ENCODE data around the gene IL22RA1.

Gene IL22RA1

DNA sequence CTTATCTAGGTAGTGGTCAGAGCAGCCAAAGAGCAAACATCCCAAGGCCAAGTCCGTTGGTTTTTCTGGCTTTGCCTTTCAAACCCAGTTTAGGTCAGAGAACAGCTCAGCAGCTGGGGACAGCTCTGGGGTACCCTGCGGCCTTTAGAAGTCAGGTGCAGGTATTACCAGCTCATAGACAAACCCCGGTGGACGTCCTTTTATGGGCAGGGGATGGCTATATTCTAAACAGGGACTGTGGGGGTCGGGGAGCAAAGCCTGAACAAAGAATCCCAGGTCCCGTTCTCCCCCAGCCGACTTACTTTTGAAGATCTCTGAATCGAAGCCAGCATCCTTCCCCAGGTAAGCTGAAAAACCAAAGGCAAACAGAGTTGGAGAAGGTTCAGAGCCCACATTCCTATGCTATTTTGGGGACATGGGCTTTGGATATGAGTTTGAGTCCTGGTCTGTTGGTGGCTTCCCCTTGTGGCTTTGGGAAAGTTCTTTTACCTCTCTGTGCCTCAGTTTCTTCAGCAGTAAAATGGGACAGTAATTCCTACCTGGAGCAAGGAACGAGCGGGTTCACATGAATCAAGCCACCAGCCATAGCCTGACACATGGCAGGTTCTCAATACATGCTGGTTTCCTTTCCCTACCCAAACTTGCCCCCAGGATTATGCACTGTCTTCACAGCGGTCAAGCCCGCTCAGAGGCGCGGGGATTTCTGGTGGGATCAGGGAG lies 47.6 kb downstream of the IL22RA1 start:
- no peak for DNase-seq

GRCh38 chr1:24094554-24094953 lies 48.4 kb downstream of the IL22RA1 start:
- no peak for DNase-seq

GRCh38 chr1:24093732-24094131 lies 49.2 kb downstream of the IL22RA1 start:
- no peak for DNase-seq

DNA sequence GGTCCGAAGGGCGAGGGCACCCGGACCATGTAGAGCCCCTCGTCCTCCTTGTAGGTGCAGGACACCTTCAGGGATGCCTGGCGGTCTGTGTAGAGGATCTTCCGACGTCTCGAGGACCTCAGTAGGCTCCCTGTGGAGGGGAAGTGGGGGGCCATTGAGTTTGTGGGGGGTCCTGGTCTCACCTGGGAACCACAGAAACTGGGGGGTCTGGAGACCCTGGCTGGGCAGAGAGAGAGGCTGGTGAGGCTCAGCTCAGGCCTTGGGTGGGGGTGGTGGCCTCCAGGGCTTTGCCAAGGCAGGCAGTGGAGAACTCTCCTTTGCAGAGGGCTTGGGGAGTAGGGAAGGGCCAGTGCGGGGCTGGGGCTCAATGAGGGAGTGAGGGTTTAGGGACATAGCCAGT lies 50.0 kb downstream of the IL22RA1 start:
- no peak for DNase-seq

DNA sequence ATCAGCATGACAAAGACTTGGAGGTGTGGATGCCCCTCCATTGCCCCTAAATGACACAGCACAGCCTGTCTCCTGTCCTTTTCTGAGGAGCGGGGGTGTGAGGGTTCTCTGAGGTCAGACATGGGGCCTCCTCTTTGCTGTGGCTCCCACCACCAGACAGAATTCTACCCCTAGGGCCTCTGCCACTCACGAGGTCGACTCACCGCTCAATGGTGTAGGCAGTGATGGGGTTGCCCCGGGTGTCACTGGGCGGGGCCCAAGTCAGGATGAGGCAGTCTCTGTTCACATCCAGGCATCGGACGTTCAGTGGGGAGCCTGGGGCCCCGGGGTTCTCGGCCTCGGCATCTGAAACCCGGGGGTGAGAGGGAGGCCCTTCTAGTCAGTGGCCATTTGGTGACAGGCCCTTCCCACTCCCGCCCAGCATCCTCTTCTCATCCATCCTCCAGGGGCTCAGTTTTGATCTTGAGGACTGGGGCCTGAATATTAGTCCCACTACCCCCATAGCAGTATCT lies 50.9 kb downstream of the IL22RA1 start:
- no peak for DNase-seq

DNA sequence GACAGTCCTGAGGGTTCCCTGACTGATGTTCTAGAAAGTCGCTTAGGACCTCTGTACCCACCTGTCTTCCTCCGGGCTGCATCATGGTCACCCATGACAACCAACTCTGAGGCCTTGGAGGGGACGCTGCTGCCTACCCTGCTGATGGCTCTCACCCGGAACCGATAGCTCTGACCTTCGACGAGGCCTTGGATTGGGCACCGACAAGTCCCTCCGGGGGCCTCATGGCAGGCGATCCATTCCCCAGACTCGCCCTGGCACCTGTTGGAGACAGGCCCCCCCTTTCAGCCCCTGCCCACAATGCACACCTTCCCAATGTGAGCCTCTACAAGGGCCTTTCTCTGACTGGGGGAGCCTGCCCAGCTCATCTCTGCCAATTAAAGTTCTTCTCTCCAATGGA lies 52.2 kb downstream of the IL22RA1 start:
- no peak for DNase-seq

GRCh38 chr1:24089743-24090555 lies 53.0 kb downstream of the IL22RA1 start:
- DNase-seq: no peak

GRCh38 chr1:24089027-24089742 lies 53.8 kb downstream of the IL22RA1 start:
- no peak for DNase-seq

DNA sequence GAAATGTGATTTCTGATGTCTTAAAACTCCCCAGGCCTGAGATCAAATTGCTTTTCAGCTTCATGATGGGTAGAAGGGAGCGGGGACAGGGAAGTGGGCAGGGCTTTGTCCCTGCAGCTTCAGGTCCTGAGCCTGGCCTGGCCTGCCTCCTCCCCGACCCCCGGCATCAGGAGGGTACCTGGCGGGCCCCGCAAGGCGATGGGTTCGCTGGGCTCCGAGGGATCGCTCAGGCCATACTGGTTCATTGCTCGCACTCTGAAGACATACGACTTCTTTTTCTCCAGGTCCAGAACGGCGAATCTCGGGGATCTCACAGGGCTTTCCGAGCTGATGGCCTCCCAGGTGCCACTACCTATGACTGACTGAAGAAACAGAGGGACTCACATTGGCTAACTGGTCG lies 56.5 kb downstream of the IL22RA1 start:
- DNase-seq: no peak

DNA sequence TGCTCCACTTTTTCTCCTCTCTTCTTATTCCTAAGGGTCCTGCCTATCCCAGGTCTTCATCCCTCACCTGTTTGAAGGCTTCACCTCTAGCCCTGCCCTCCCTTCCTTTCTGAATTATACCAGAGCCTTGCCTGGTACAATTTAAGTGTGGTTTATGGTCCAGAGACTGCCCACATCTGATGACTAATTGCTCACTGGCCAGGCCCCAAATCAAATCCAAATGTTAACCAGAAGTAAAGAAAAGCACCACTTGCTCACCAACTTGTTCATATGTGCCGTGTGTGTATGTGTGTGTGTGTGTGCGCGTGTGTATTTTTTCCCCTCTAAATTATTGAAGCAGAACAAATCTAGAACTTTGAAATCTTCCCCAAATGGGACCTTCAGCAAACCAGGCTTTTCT lies 57.4 kb downstream of the IL22RA1 start:
- DNase-seq: no peak

DNA sequence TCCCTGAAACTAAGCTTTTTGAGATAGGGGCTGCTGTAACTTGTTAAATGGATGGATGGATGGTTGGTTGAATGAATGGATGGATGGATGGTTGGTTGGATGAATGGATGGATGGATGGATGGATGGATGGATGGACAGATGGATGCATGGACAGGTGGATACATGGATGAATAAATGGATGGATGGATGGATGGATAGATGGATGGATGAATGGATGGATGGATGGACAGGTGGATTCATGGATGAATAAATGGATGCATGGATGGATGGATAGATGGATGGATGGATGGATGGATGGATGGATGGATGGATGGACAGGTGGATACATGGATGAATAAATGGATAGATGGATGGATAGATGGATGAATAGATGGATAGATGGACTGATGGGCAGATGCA lies 57.9 kb downstream of the IL22RA1 start:
- no peak for DNase-seq

DNA sequence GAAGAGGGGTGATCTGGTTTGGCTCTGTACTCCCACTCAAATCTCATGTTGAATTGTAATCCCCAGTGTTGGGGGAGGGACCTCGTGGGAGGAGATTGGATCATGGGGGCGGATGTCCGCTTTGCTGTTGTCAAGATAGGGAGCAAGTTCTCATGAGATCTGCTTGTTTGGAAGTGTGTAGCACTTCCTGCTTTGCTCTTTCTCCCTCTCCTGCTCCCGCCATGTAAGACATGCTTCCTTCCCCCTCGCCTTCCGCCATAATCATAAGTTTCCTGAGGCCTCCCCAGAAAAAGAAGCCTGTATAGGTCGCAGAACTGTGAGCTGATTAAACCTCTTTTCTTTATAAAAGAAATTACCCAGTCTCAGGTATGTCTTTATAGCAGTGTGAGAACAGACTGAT lies 58.9 kb downstream of the IL22RA1 start:
- no peak for DNase-seq

GRCh38 chr1:24082372-24082771 lies 60.6 kb downstream of the IL22RA1 start:
- no peak for DNase-seq

DNA sequence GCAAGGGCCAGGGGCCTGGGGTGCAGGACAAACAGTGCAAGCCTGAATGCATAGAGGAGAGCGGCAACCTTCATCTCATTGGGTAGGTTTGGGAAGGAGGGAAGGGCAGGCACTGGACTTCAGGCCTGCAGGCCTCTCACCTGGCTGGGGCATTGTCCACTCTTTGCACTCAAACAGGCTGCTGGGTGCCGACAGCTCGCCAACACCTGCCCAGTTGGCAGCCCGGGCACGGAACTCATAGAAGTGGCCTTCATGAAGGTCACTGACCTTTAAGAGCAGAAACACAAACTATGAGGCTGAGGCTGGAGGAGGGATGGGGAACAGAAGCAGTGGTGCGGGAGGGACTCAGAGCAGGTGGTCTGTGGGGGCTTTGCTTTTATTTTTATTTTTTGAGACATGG lies 61.8 kb downstream of the IL22RA1 start:
- no peak for DNase-seq

GRCh38 chr1:24080131-24080530 lies 62.8 kb downstream of the IL22RA1 start:
- DNase-seq: no peak

- no peak for DNase-seq
Observed at GRCh38 chr1:24077278-24077978, 65.5 kb downstream of the IL22RA1 start.

DNA sequence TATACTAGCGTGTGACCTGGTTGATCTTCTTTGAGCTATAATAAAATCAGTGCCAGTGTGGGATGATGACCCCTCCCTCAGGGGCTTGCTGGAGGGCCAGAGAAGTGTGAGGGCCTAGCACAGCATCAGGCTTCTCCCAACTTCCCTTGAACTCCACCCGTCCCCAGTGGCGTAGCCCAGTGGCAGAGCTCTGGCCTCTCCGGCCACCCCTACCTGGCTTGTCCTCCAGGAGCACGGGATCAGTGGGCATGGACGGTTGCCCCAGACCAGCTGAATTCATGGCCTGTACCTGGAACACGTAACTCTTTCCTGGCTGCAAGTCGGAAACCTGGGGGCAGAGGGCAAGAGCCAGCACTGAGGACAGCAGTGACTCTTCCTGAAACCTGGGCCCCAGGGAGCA lies 67.0 kb downstream of the IL22RA1 start:
- no peak for DNase-seq

DNA sequence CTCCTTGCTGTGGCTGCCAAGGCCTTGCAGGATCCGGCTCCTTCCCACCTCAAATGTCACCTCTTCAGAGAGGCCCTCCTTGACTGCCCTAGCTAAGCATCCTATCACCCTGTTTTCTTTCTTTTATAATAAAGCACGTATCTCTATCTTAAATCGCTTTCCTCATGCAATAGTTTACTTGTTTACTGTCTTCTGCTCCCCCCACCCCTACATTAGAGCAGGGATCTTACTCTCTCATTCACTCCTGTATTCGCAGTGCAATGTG lies 67.4 kb downstream of the IL22RA1 start:
- DNase-seq: no peak

DNA sequence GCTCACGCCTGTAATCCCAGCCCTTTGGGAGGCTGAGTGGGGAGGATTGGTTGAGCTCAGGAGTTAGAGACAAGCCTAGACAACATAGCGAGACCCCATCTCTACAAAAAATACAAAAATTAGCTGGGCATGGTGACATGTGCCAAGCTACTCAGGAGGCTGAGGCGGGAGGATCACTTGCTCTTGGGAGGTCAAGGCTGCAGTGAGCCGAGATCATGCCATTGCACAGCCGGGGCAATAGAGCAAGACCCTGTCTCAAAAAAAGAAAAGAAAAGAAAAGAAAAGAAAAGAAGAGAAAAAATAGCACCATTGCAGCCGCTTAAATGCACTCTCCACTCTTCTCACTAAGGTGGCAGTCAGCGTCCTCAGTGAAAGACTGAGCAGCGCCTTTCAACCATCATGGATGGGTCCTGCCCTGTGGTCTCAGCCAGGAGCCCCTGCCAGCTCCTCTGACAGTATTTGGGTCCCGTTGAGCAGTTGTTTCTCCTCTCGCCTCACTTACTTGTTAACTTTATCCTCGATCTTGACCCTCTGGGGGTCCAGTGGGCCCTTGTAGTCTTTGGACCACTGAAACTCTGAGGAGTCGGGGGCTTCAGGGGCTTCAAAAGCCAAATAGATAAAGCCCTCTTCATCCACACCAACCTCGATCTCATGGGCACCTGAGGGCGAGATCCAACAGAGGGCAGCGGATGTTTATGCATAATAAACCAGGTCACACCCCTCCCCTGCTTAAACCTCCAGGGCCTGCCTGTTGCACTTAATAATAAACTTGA lies 67.9 kb downstream of the IL22RA1 start:
- no peak for DNase-seq

GRCh38 chr1:24074196-24074595 lies 68.7 kb downstream of the IL22RA1 start:
- no peak for DNase-seq

DNA sequence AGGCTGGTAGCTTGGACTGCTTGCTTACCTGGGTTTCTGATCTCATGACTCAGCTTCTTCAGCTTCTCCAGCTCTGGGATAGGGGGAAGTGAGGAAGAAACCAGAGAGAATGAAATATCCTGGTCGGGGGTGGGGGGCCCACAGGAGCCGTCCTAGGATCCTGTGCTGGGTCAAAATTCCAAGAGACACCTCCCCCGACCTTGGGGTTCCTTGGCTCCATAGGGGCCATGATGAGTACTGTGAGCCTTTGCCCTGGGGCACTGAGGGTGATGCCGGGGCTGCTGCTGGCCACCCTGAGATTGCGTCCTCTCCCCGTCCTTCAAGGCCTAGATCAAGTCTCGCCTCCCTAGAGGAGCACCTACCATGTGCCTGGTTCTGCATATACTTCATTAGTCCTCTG lies 71.0 kb downstream of the IL22RA1 start:
- DNase-seq: no peak

- peak; percentile 23 for DNase-seq
Observed at GRCh38 chr1:24070821-24071393, 72.0 kb downstream of the IL22RA1 start.
